Stimulated activated naive CD4-positive, alpha-beta T cell (primary cell): ENCODE measurements around the gene FCHO1.

ENCODE experiments used
- DNase-seq, 6 experiments: peaks; one replicate each; lab custom pipeline; 2025; lab: John Stamatoyannopoulos, UW

Gene FCHO1, protein sequence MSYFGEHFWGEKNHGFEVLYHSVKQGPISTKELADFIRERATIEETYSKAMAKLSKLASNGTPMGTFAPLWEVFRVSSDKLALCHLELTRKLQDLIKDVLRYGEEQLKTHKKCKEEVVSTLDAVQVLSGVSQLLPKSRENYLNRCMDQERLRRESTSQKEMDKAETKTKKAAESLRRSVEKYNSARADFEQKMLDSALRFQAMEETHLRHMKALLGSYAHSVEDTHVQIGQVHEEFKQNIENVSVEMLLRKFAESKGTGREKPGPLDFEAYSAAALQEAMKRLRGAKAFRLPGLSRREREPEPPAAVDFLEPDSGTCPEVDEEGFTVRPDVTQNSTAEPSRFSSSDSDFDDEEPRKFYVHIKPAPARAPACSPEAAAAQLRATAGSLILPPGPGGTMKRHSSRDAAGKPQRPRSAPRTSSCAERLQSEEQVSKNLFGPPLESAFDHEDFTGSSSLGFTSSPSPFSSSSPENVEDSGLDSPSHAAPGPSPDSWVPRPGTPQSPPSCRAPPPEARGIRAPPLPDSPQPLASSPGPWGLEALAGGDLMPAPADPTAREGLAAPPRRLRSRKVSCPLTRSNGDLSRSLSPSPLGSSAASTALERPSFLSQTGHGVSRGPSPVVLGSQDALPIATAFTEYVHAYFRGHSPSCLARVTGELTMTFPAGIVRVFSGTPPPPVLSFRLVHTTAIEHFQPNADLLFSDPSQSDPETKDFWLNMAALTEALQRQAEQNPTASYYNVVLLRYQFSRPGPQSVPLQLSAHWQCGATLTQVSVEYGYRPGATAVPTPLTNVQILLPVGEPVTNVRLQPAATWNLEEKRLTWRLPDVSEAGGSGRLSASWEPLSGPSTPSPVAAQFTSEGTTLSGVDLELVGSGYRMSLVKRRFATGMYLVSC

DNA sequence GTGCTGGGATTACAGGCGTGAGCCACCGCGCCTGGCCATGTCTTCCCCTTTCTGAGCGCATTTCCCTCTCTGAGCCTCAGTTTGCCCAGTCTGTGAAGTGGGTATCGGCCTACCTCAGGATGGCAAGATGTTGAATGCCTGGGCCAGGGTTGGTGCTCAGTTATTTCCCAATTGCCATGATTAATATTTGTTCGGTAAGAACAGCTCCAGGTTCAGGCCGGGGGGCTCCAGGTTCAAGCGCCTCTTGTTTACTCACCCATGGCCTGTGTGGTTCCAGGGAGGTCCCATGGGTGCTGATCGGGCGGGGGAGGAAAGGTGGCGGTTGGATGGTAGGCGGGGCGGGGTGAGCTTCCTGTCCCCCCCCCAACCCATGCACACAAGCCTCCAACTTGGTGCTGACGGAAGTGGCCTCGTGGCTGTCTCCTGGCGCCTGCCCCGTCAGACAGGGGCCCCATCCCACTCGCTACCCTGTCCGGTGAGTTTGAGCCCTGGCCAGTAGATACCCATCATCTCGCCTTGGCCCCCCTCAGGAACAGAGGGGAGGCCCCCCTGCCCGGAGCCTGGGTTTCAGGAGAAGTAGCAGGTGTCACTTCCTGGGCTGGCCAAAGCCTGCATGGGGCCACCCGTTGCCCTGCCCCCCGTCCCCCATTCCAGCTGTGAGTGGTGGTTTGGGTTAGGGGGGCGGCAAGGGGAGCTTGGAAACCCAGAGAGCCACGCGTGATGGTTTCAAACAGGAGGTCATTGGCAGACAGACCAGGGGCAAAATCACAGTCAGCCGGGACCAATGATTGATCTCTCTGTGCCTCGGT lies at the start of gene FCHO1:
TSS of gene FCHO1 (plus strand) at position 375 of the 809 bp plus-strand sequence. CDS start 3,688 bp downstream, outside the sequence.
- DNase-seq = peak; percentile 68 to 86 (median 79)

DNA sequence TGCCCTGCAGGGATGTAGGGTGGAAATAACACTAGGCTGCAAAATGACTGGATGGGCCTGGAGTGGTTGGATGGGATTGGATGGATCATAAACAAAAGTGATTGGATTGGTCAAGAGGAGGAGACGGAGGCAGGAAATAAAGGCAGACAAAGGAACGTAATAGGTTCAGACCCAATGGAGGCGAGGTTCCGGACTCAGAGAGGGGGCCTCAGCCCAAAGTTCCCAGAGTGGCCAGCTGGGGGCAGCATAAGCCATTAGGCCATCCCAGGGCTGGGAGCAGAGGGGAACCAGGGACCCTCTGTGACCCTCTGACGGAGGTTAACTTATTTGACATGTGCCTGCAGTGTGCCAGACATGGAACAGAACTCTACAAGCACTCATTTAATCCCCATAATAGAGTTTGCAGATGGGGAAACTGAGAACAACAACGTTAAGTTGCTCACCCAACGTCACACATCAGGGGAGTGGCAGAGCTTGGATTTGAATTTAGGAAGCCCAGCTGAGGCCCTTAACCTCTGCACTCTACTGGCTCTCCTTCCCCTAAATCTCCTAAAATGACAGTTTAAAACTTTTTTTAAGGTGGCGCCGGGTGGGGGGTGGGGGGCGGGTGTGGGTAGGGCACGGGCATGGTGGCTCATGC lies 47.3 kb upstream of the FCHO1 start:
- DNase-seq = peak; percentile 42 to 72 (median 58)

DNA sequence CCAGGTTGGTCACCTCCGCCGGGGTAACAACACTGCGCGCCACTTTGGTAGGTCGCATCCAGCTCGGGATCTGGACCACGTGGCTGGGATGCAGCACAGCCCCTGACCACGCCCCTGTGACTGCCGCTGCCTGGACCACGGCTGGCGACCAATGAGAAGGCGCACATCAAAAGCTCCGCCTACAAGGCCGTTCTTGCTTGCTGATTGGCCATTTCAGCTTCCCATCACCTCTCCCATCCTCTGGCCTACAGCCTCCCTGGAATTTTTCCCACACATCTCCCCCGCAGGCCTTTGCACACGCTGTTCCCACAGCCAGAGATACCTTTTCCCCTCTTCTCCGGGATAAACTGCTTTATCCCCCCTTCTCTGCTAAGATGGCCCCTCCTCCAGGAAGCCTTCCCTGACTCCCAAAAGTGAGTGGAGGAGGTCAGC lies 44.5 kb upstream of the FCHO1 start:
- DNase-seq = no peak

DNA sequence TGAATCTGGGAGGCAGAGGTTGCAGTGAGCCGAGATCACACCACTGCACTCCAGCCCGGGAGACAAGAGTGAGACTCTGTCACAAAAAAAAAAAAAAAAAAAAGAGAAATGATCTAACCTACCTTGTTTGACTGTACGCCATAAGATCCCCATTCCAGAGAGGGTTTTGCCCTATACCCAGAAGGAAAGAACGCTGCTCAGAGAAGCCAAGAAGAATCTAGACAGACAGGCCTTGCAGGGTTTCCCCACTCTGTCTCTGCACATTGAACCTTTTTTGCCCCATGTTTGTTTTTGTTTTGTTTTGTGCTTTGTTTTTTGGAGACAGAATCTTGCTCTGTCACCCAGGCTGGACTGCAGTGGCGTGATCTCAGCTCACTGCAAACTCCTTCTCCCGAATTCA lies 39.4 kb upstream of the FCHO1 start:
- DNase-seq = no peak

DNA sequence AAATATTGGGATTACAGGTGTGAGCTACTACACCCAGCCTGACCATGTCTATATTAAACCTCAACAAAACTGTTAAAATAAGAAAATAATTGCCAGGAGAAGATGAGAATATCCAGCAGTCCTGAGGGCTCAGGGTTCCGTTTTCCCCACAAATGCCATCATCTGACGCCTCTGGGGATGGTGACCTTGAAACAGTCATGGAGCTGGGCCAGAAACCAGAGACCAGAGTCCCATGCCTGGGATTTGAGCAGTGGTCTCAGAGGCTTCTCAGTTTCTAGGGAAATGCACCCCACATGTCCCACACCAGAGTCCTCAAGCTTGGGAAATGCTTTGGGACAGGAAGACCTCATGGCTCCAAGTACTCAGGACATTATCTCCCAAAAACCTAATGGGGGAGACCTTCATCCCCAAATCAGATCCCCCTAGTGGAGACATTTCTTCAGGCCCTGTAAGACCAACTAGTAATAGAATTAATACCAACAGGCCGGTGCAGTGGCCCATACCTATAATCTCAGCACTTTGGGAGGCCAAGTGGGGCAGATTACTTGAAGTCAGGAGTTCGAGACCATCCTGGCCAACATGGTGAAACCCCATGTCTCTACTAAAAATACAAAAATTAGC lies 34.9 kb upstream of the FCHO1 start:
- DNase-seq = no peak

DNA sequence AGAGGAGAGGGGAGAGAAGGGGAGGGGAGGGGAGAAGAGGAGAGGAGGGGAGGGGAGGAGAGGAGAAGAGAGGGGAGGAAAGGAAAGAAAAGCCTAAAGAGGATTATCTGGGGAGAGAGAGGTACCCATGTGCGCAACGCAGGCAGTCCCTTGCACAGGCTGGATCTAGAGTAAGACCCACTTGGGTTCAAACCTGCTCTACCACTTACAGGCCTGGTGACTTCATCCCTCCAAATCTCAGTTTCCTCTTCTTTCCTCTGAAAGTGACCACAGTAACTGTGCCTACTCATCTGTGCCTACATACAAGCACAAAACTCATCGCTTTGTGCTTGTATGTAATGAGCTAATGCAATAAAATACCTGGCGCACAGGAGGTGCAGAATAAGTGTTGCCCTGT lies 32.7 kb upstream of the FCHO1 start:
- no peak for DNase-seq

DNA sequence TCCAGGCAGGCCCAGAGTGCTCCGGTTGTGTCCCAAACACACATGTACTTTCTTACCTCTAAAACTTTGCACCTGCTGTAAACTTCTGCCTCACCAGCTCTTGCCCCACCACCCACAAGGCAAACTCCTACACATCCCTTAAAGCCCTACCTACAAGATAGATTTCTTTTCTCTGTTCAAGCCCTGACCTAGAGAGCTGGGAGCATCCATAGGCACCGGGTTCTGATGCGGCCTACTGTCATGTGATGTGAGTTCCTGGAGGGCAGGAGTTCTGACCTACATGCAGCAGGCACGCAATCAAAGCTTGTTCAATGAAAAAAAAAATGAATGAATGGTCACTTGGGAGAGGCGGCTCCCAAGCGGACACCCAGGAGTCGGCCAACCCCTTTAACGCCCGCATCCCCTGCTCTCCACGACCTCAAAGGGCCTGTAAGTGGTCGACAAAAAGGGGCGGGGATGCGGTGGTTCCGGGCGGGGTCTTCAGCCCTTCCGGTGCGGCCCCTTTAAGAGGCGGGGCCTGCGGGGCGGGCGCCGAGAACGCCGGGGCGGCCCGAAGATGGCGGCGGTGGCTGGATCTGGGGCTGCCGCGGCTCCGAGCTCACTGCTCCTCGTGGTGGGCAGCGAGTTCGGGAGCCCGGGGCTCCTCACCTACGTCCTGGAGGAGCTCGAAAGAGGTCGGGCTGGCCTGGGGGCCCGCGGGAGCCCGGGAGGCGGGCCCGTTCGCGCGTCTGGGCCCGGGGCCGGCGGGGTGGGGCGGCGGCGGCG lies 32.1 kb upstream of the FCHO1 start, which contains the start of gene MAP1S:
TSS of gene MAP1S (plus strand) at position 534 of the 765 bp plus-strand sequence. CDS start at position 557, 23 bp downstream.
- DNase-seq = peak; percentile 17 to 62 (median 51)

DNA sequence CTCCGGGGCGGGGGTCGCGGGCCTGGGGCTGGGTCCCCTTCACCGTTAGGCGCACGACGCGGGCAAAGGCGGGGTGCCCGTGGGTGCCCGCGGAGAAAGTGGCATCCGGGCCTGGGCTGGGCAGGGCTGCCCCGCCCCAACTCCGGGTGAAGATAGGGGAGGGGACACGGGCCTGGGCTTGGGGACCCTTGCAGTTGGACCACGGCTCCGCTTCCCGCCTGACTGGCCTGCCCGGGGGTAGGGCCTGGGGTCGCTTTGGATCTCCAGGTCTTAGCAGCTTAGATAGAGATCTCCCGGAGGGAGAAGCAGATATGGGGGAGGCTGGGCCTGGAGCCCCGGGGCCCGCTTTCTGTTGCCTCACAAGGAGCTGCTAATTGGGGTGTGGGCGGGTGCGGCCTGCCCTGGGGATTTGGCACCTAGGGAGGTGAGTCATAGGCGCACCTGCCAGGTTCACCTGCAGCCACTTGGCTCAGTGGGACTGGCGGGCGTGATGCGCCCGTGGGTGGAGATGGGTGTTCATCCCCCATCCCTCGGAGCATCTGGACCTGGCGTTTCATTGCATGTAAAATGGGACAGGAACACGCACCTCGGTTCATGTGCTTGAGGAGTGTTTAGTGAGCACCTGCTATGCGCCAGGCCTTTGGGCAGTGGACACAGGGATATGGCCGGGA lies 31.4 kb upstream of the FCHO1 start:
- DNase-seq = peak in 3 of 6 experiments; percentile 8 to 28 (median 11)

DNA sequence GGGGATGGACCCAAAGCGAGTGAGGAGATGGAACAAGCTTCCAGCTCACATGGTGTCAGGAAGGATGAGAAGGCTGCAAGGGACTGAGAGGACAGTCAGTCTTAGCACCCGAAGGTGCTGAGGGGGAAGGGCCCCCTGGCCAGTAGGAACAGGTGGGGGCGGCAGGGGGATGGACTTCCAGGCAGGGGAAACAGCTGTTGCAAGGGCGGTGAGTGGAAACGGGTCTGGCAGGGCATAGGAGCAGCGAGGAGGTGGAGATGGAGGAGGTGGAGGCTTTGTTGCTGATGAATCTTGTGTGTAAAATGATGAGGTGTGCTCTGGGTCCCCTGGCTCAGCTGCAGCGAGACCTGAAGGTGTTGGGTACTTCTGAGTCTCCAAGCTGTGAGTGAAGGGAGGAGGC lies 30.8 kb upstream of the FCHO1 start:
- DNase-seq = no peak

DNA sequence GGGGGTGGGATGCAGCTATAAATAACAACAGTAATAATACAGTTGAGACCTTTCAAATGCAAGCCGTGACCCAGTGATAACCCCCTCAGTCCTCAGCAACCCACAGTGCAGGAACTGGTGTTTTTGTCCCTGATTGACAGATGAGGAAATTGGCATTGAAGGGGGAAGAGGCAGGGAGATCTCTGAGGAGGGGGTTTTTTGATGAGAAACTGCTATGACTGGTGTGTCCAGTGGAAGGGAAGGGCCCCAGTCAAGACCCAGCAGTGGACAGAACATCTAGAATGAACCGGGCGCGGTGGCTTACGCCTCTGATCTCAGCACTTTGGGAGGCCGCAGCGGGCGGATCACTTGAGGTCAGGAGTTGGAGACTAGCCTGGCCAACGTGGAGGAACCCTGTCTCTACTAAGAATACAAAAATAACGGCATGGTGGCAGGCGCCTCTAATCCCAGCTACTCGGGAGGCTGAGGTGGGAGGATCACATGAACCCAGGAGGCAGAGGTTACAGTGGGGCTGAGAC lies 30.1 kb upstream of the FCHO1 start:
- DNase-seq = no peak

DNA sequence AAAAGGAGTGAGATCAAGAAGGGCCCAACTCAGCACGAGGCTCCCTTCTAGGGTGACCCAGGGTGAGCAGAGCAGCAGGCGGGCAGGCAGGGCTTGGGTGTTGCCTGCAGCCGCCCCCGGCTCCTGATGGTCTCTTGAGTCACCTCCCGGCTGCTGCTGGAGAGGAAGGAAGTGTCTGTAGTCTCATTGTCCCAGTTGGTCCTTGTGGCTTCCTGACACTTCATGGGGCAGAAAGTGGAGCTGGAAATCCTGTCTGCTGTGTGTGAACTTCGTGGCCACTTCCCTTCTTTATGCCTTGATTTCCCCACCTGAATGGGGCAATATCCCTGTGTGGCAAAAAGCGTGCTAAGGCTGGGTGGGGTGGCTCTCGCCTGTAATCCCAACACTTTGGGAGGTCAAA lies 29.5 kb upstream of the FCHO1 start:
- DNase-seq = no peak

DNA sequence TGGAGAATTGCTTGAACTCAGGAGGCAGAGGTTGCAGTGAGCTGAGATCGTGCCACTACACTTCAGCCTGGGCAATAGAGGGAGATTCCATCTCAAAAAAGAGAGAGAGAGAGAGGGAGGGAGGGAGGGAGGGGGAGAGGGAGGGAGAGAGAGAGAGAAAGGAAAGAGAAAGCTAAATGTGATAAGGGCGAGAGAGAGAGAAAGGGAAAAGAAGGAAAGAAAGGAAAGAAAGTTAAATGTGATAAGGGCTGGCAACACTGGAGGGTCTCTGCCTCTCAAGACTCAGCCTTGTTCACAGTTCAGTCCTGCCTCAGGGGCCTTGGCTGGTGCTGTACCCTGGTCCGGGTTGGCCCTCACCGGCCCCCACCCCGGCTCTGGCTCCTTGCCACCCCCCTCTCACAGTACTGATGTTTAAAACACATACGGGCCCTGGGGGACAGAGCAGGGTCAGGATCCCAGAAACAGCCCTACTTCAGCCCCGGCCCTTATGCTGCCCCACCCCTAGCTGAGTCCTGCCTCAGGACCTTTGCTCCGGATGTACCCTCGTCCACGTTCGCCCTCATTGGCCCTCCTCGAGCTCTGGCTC lies 28.5 kb upstream of the FCHO1 start:
- no peak for DNase-seq

DNA sequence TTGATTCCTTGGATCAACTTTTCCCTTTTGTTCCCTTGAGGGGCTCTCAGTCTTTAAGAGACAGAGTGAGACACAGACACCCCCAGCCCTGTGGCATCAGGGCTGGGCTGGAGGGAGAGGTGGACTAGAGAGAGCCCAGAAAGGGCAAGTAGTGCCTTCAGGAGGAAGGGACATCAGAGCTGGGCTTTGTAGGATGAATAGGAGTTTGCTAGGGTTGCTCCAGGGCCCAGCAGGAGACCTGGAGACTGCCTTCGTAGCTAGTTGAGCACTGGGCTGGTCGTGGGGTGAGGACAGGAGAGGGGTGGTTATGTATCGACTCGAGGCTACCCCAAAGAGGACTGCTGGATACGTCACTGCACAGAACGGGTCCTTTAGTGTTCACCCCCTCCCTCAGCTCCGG lies 26.6 kb upstream of the FCHO1 start:
- no peak for DNase-seq

DNA sequence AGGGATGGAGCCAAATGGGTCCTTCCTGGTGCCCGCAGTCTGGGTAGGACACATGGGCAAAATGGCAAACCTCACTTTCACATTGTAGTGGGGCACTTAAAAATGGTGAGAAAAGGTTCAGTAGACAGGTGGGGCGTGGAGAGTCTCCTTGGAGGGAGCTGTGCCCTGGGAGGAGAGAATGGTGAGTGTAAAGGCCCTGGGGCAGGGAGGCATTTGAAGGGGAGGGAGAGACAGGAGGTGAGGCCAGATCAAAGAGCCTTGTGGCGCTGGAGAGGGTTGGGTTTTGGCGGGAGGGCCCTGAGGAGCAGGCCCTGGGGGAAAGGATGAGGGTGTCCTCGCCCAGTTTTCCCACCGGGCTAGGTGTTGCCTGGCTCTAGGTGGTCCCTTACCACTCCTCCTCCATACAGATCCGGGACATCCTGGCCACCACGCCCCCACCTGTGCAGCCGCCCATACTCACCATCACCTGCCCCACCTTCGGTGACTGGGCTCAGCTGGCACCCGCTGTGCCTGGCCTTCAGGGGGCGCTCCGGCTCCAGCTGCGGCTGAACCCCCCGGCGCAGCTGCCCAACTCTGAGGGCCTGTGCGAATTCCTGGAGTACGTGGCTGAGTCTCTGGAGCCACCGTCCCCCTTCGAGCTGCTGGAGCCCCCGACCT lies 25.7 kb upstream of the FCHO1 start:
- peak in 1 of 6 experiments; percentile 12 for DNase-seq

DNA sequence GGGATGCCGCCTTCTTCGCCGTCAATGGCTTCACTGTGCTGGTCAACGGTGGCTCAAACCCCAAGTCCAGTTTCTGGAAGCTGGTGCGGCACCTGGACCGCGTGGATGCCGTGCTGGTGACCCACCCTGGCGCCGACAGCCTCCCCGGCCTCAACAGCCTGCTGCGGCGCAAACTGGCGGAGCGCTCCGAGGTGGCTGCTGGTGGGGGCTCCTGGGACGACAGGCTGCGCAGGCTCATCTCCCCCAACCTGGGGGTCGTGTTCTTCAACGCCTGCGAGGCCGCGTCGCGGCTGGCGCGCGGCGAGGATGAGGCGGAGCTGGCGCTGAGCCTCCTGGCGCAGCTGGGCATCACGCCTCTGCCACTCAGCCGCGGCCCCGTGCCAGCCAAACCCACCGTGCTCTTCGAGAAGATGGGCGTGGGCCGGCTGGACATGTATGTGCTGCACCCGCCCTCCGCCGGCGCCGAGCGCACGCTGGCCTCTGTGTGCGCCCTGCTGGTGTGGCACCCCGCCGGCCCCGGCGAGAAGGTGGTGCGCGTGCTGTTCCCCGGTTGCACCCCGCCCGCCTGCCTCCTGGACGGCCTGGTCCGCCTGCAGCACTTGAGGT lies 25.0 kb upstream of the FCHO1 start:
- DNase-seq = no peak

DNA sequence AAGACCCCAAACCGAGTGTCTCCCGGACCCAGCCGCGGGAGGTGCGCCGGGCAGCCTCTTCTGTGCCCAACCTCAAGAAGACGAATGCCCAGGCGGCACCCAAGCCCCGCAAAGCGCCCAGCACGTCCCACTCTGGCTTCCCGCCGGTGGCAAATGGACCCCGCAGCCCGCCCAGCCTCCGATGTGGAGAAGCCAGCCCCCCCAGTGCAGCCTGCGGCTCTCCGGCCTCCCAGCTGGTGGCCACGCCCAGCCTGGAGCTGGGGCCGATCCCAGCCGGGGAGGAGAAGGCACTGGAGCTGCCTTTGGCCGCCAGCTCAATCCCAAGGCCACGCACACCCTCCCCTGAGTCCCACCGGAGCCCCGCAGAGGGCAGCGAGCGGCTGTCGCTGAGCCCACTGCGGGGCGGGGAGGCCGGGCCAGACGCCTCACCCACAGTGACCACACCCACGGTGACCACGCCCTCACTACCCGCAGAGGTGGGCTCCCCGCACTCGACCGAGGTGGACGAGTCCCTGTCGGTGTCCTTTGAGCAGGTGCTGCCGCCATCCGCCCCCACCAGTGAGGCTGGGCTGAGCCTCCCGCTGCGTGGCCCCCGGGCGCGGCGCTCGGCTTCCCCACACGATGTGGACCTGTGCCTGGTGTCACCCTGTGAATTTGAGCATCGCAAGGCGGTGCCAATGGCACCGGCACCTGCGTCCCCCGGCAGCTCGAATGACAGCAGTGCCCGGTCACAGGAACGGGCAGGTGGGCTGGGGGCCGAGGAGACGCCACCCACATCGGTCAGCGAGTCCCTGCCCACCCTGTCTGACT lies 24.1 kb upstream of the FCHO1 start:
- no peak for DNase-seq

DNA sequence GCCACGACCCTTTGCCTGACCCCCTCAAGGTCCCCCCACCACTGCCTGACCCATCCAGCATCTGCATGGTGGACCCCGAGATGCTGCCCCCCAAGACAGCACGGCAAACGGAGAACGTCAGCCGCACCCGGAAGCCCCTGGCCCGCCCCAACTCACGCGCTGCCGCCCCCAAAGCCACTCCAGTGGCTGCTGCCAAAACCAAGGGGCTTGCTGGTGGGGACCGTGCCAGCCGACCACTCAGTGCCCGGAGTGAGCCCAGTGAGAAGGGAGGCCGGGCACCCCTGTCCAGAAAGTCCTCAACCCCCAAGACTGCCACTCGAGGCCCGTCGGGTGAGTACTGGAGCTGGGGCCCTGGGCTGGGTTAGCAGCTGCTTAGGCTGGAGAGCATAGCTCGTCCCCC lies 23.4 kb upstream of the FCHO1 start:
- DNase-seq = no peak
